Measurements from ENCODE around the gene MMP14.

MMP14 gene

GRCh38 chr14:22886500-22887259 is 50.3 kb downstream of the MMP14 start:
- DNase-seq, result peak; percentile 88

GRCh38 chr14:22887260-22887989 is 51.0 kb downstream of the MMP14 start:
- peak; percentile 53 for DNase-seq

GRCh38 chr14:22887990-22888378 is 51.6 kb downstream of the MMP14 start:
- DNase-seq, result peak; percentile 58

DNA sequence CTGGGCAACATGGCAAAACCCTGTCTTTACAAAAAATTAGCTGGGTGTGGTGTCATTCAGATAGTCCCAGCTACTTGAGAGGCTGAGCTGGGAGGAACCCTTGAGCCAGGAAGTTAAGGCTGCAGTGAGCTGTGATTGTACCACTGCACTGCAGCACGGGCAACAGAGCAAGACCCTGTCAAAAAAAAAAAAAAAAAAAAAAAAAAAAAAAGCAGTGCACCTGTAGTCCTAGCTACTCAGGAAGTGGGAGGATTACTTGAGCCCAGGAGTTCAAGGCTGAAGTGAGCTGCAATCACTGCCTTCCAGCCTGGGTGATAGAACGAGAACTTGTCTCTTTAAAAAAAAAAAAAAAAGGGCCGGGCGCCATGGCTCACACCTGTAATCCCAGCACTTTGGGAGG is 52.3 kb downstream of the MMP14 start:
- peak; percentile 52 for DNase-seq

DNA sequence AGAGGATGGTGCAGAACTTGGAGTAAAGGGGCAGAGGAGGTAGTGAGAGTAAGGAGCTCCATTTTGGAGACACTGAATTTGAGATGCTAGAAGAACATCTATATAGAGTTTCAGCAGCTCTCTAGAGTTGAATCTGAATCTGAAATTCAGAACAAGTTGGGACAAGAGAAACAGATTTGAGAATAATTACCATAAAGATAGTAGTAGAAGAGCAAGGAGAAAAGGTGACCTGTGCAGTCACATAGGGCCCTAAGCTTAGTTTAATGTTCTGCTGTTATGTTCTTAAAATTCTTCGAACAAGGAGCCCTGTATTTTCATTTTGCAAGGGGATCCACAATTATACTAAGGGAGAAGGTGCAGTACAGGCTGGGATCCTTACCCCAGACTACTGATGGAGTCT is 54.0 kb downstream of the MMP14 start:
- no peak for DNase-seq

DNA sequence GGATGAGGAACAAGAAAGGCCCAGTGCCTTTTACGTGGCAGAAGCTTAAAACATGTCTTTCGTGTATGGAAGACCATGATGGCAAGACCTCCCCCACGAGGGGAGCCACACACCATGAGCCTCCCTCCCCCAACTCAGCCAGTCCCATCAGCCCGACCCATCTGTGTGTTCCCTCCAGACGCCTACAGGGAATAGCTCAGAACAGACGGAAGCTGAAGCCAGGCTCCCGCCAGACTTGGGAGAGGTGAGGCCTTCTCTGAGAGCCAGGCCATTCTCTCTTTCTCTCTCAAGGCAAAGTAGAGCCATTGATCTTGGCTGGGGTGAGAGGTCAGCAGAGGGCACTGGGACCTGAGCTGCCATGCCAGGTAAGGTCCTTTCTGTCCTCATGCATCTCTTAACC is 56.1 kb downstream of the MMP14 start:
- no peak for DNase-seq

GRCh38 chr14:22893706-22894105 is 57.3 kb downstream of the MMP14 start:
- DNase-seq, result no peak

DNA sequence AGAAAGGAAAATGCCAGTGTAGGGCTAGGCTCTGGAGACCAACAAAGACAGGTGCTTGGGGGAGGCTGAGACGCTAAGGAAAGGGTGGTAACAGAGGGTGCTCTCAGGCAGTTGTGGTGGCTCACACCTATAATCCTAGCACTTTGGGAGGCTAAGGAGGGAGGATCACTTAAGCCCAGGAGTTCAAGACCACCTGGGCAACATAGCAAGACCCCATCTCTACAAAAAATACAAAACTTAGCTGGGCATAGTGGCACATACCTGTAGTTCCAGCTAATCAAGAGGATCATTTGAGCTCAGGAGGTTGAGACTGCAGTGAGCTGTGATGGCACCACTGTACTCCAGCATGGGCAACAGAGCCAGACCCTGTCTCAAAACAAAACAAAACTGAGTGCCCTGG is 59.0 kb downstream of the MMP14 start:
- no peak for DNase-seq

GRCh38 chr14:22896356-22896755 is 60.0 kb downstream of the MMP14 start:
- no peak for DNase-seq

DNA sequence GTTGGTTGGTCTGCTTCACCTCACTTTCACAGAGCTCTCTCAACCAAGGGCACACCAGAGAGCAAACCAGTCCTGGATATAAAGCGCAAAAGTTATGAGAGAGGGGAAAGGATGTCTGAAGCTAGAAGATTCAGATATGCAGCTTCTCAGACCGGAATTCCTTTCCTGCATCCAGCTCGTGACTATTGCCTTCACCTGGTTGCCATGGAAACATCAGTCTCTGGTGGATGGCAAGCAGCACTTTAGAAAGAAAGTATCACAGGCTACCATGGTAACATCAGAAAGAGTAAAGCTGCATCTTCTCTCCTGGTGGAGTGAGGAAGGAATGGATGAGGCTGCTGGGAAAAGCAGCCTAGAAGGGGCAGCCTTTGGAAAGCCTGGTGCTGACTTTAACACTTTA is 60.4 kb downstream of the MMP14 start:
- no peak for DNase-seq

- no peak for DNase-seq
Observed at GRCh38 chr14:22897357-22897756, 61.0 kb downstream of the MMP14 start.

Measured in CD4-positive, alpha-beta T cell treated with Interleukin-6 for 4 hours (primary cell).